Suprapubic skin (tissue), 3 donors: ENCODE data around the gene DNAJC5.
"Not testable (repeated sequence)": the region's sequence is repeated elsewhere in the genome, so short reads cannot be mapped to it uniquely, and the experiment has no call there.

Source experiments
- POLR2A ChIP-seq, 2 donors: fragments of 450-650 bp; IDR thresholded peaks; one replicate each; pipeline ENCODE4 v1.6.1; 2017; ENCODE audit warnings: antibody characterized with exemption in 2 of 2, mild to moderate bottlenecking in 2 of 2, moderate library complexity in 2 of 2
- TF ChIP-seq, protein P1 (sequence below), 2 donors: fragments of 200-600 bp in 1 of 2; fragments of 450-650 bp in 1 of 2; sonication (generic) in 1 of 2; IDR thresholded peaks; one replicate each; pipeline ENCODE4 v1.5.1; 2016 to 2019; ENCODE audit warnings: antibody characterized with exemption in 2 of 2, mild to moderate bottlenecking in 1 of 2, moderate library complexity in 1 of 2

DNA sequence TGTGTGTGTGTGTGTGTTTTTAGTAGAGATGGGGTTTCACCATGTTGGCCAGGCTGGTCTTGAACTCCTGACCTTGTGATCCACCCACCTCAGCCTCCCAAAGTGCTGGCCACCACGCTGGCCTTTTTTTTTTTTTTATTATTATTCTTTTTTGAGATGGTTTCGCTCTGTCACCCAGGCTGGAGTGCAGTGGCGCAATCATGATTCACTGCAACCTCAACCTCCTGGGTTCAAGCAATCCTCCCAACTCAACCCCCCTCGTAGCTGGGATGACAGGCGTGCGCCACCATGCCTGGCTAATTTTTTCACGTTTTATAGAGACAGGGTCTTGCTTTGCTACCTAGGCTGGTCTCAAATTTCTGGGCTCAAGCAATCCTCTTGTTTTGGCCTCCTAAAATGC, 20.7 kb upstream of the DNAJC5 start:
- TF ChIP-seq, protein P1, sequence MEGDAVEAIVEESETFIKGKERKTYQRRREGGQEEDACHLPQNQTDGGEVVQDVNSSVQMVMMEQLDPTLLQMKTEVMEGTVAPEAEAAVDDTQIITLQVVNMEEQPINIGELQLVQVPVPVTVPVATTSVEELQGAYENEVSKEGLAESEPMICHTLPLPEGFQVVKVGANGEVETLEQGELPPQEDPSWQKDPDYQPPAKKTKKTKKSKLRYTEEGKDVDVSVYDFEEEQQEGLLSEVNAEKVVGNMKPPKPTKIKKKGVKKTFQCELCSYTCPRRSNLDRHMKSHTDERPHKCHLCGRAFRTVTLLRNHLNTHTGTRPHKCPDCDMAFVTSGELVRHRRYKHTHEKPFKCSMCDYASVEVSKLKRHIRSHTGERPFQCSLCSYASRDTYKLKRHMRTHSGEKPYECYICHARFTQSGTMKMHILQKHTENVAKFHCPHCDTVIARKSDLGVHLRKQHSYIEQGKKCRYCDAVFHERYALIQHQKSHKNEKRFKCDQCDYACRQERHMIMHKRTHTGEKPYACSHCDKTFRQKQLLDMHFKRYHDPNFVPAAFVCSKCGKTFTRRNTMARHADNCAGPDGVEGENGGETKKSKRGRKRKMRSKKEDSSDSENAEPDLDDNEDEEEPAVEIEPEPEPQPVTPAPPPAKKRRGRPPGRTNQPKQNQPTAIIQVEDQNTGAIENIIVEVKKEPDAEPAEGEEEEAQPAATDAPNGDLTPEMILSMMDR (IDR thresholded peaks at IDR 0.05), result not testable (repeated sequence)
- TF ChIP-seq POLR2A (IDR thresholded peaks at IDR 0.05), result not testable (repeated sequence)
